AG09319 (cell line): ENCODE results near the gene SH3BGRL2.
"Not testable (repeated sequence)": the region's sequence is repeated elsewhere in the genome, so short reads cannot be mapped to it uniquely, and the experiment has no call there.

Experiments
- DNase-seq: peaks from one replicate; pipeline ENCODE4 v3.0.0-alpha.2; 2010; ENCODE audit warnings: low read depth; ENCODE audit errors: extremely low read depth
- CTCF ChIP-seq: IDR thresholded peaks from 2 replicates; pipeline ENCODE4 v1.5.1; 2011; ENCODE audit warnings: low read depth, mild to moderate bottlenecking, inconsistent platforms, low read length, moderate library complexity

Gene SH3BGRL2

DNA sequence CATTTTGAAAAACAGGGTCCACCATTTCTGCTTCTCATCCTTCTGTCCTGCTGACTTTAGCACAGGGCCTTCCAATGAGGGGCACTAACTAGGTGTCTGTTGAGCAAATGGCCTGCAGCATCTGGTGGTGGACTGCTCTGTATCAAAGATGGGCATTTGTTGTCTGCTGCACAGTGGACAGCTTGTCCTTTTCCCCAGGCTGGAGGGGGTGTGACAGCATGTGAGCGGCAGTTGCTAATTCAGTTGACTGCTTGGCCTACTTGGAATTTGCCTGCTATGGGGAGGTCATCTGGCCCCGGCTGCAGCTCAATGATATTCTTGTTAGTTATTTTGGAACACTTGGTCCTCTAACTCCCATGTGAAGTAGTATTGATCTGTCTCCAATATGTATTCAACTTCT, 93.7 kb downstream of the SH3BGRL2 start:
- TF ChIP-seq CTCF: no peak
- no peak for DNase-seq

DNA sequence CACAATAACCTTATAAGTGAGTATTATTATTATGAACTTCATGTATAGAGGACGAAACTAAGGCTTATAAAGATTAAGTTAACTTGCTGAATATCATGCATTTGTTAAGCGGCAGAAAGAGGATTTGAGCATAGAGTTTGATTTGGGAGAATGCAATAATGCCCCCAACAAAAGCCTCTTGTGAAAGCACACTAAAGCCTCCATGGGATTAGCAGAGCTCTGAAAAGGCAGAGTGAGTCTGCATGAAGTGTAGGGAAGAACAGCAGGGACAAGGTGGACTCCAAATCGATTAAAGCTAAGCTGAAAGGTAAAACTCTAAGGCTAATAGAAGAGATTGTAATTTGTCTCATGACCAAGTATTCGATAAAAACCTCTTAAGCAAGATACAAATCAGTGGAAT, 100.3 kb downstream of the SH3BGRL2 start:
- TF ChIP-seq CTCF: no peak
- DNase-seq: no peak

DNA sequence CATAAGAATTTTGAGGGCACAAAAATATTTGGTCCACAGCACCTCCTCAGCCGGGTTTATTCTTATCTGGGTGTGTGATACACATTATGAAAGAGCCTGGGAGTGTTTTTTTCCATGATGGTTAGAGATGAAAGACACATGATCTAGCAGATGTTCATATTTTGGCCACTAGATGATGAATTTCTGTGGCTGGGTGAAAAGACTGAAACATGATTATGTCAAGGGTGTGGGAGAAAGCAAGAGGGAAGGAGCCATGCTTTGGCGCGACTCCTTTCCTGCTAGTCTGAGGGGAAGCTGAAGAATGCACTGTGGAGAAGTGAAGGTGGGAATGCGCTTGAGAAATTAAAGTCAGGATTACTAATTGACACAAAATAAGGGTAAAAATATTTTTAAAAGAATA, 102.3 kb downstream of the SH3BGRL2 start:
- TF ChIP-seq CTCF: no peak

DNA sequence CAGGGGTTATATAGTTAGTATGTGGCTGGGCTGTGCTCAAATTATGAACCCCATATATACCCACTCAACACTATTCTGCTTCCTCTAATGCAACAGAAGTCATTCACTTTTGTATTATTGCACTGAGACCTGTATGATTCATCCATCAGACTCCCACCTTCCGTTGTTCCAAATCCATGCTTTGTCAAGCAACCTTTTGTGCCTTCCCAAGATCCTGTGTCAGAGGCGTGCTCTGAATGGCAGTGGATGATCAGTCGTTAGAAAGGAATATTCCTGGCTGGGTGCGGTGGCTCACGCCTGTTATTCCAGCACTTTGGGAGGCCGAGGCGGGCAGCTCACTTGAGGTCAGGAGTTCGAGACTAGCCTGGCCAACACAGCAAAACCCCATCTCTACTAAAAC, 103.2 kb downstream of the SH3BGRL2 start:
- no peak for DNase-seq
- TF ChIP-seq CTCF: no peak

More for the DNA sequence above, 102.3 kb downstream of the SH3BGRL2 start:
- no peak for DNase-seq

DNA sequence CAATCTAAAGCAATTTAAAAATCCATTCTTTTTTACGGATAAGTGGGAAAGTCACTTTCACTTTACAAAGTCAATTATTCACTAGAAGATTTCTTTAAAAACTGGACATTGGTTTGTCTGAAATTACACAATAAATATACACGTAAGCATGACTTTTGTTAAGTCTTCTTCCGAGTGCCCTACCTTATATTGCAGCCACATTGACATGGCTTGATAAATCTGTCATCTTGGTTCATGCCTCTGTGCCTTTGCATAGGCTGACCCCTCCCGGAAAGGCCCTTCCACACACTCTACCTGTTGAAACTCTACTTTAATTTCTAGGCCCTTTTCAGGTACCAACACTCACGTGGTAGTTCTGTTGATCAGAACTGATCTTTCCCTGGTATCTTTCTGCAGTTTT, 104.1 kb downstream of the SH3BGRL2 start:
- TF ChIP-seq CTCF: no peak
- no peak for DNase-seq

DNA sequence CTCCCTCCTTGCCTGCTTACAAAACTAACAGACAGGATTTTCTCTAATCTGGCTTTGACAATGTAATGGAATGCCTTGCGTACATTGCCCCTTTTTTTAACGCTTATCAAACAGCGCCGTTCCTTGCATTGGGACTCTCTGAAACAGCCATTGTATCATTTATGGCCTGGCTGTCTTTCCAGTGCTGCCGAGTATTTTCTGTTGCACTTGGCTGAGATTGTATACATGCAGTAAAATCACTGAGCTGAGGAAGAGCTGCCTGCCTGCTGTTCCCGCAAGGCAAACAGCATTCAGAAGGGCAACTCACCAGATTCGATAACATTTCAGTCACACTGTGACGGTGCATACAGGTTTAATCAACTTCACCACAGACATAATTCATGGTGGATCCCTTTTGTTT, 106.0 kb downstream of the SH3BGRL2 start:
- TF ChIP-seq CTCF: no peak
- no peak for DNase-seq

GRCh38 chr6:79742030-79742429, 110.9 kb downstream of the SH3BGRL2 start:
- DNase-seq: no peak
- TF ChIP-seq CTCF: no peak

- DNase-seq: not testable (repeated sequence)
These were observed 114.2 kb downstream of the SH3BGRL2 start for GRCh38 chr6:79745282-79745681.

DNA sequence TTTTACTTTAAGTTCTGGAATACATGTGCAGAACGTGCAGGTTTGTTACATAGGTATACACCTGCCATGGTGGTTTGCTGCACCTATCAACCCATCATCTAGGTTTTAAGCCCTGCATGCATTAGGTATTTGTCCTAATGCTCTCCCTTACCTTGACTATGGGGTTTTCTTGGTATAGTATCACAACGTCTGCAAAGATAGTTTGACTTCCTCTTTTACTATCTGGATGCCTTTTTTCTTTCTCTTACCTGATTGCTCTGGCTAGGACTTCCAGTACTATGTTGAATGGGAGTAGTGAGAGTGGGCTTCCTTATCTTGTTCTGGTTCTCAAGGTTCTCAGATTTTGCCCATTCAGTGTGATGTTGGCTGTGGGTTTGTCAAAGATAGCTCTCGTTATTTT, 115.2 kb downstream of the SH3BGRL2 start:
- DNase-seq: not testable (repeated sequence)
